HG02884 (cell line): Measurements from ENCODE around the gene GOLGA6L2.
"Not testable (repeated sequence)": the region's sequence is repeated elsewhere in the genome, so short reads cannot be mapped to it uniquely, and the experiment has no call there.

Source experiments
- ATAC-seq: cut with Tn5 transposase; IDR thresholded peaks from one replicate; pipeline ENCODE4 v1.9.1; 2021; ENCODE audit warnings: mild to moderate bottlenecking, moderate library complexity; ENCODE audit not compliant: unreplicated experiment

Gene GOLGA6L2

DNA sequence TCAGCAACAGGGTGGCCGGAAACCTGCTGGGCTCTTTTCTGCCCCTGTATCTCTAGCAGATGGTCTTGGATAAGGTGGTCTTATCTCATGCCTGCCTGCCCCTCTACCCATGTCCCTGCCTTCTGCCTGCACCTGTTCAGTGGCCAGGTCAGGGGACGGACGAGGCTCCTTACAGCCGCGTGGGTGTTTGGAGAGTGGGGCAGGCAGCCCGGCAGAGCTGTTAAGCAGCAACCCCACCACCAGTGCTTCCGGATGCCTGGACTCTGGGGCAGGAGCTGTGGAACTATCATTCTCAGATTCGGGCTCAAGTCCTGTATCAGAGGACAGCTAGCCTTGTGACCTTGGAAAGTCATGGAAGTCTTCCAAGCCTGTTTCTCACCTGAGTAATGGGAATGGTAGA, 21.7 kb downstream of the GOLGA6L2 start:
- not testable (repeated sequence) for ATAC-seq

DNA sequence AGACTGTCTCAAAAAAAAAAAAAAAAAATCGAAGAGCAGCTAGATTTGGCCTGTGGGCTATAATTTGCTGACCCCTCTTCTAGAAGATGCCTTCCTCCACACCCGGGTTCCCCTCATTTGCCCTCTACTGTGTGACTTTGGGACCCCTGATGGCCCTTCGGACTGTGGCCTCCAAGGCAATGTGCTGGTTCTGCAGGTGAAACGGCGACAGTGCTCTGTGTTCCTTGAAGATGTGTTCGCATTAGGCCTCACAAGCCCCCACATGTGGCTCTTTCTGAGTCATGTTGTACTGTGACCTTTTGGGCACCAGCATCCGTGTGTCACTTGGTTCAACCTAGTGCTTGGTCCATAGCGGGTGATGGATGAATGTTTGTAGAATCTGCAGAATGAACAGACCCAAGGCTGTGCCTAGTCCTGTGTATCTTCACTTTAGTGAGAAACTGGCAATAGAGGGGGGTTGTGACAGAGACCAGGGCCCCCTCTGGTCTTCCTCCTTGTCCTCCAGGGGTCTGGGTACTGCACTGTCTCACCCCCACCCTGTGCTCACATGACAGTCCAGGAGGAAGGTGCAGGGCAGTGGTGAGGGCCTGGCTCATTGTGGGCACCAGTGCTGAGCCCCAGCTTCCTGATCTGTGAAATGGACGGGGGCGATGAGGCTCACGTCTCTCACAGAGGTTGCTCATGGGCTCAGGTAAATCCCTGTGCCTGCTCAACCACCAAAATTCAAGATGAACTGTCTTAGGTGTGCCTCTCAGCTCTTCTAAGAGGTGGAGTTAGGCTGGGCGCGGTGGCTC, 22.7 kb downstream of the GOLGA6L2 start:
- ATAC-seq = no peak

DNA sequence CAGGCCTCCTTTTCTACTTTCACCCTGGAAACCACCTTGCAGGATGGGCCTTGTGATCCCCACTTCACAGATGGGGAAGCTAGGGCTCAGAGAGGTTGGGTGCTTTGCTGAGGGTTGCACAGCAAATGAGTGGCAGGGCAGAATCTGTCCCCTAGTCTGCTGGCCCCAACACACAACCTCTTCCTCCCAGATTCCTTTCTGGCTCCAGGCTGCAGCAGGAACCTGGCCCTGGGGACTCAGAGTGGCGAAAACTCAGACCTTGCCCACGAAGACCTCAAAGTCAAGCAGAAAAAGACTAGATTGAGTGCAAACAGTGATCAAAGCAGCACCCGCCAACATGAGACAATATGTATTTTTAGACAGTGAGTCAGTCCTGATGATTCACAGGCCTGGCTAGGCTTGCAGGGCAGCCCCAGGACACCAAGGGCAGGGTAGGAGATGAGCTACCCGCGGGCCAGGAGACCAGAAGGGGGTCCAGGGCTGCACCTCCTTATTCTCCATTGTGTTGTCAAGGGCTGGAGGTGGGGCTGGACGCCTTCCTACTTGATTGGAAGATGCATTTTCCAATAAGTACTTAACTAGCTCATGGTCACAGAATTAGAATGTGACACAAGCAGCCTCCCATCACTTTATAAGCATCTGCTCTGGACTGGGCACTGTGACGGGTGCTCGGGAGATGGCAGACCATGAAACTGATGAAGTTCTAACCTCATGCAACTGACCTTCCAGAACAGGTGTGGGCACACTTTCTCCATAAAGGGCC, 23.9 kb downstream of the GOLGA6L2 start:
- ATAC-seq = no peak

DNA sequence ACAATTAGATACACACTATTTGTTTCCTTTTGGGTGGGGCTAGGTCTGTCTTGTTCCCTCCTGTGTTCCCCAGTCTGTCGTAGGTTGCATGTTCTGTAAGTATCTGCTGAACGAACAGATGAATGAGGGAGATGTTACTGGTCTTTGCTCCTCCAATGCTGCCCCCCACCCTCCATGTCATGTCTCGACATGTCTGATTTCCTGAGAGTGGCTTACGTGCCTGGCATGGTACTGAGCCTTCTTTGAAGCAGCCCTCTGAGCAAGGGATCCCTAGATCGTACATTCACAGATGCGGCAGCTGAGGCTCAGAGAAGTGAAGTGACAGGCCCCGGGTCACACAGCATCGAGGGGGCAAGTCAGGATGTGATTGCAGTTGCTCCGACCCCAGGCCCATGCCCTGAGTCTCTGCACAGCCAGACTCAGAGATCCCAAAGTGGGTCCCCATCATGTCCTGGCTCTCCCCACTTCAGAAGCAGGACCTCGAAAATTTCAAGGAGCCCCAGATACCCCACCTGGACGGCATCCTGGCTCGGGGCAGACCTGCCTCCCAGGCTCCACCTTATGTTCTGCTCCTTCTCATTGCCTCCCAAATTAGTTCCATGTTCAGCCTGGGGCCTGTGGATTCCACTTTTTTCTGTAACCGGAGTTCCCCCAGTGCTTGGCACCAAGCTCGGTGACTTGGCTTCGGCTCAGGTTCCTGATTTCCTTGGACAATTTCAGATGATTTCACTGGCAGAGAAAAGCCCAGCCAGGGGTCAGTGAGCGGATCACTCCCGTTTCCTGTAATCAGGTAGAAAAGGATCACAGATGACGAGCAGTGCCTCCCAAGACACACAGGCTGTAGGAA, 24.7 kb downstream of the GOLGA6L2 start:
- ATAC-seq = no peak

- ATAC-seq = no peak
Observed at GRCh38 chr15:23420806-23421575, 26.1 kb downstream of the GOLGA6L2 start.

DNA sequence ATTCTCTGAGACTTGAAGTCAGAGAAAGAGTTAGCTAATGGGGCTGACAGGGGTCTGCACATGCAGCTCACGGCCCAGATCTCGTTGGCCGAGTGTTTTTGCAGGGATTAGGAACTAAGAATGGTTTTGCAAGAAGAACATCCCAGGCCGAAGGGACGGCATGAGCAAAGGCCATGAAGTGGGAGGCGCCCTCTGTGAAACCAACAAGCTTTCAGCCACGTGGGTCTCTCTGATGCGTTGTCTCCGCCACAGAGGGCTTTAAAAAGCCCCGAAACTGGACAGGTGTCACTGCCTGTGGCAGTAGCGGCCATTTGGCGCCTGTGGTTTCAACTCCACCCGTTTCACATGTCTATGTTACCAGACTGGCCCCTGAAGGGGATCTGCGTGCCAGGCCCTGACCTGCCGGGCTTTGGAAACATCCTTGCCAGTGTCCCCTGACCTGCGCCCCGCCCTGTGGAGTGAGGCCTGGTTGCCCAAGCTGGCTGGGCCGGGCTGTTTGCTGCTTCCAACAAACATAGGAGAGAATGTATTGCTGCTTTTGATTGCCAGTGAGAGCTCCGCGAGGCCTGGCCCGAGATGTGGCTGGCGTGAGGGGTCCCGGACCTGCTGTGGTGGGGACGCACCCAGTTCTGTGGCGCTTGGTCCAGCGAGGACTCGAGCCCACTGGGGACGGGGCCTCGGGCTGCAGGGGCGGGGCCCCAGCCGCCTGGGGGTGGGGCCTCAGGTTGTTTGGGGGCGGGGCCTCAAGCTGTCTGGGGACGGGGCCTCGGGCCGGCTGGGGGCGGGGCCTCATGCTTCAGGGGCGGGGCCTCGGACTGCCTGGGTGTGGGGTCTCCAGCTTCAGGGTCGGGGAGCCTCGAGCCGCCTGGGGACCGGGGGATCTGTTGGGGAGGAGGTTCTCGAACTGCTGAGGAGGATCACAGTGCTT, 30.4 kb downstream of the GOLGA6L2 start:
- no peak for ATAC-seq

- ATAC-seq = not testable (repeated sequence)
Observed at GRCh38 chr15:23415866-23416265, 31.2 kb downstream of the GOLGA6L2 start.

GRCh38 chr15:23415321-23415865, 31.6 kb downstream of the GOLGA6L2 start:
- ATAC-seq = no peak

DNA sequence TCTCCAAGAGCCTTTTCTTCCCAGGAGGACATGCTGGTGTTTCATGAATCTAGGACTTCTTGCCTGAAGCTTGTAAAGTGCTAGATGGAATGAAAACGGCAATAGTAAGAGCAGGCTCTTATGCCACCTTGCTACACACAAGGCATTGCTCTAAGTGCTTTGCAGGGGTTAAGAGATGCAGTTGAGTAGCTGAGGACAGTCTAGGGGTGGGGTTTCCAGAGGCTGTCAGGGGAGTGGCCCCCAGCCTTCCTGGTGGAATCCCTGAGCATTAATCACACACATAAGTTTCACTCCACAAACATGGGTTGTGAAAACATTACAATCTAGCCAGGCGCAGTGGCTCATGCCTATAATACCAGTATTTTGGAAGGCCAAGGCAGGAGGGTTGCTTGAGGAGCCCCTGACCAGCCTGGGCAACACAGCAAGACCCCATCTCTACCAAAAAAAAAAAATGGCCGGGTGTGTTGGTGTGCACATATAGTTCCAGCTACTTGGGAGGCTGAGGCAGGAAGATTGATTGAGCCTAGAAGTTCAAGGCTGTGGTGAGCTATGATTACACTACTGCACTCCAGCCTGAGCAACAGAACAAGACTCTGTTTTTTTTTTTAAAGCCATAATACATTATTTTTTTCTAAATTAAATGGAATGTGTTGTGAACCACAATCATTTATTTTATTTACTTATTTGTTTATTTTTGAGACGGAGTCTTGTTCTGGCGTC, 34.0 kb downstream of the GOLGA6L2 start:
- not testable (repeated sequence) for ATAC-seq

GRCh38 chr15:23411841-23412240, 35.2 kb downstream of the GOLGA6L2 start:
- ATAC-seq = no peak

DNA sequence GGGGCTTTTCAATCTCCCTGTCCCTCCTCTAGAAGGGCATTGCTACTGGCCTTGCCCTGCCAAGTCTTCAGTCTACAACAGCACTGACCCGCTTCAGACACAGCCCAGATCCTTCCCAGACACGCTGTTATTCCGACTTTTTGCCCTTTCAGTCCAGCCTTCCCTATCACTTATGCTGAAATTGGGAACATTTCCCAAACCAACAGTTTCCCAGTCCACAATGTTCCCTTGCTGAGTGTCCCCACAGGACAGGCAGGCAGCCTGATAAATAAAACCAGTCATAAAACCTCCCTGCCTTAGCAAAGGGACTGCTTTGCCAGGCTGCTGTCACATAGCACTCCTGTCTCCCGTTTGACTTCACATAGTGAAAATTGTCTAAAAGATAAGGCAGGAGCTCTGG, 43.5 kb downstream of the GOLGA6L2 start:
- ATAC-seq = no peak

DNA sequence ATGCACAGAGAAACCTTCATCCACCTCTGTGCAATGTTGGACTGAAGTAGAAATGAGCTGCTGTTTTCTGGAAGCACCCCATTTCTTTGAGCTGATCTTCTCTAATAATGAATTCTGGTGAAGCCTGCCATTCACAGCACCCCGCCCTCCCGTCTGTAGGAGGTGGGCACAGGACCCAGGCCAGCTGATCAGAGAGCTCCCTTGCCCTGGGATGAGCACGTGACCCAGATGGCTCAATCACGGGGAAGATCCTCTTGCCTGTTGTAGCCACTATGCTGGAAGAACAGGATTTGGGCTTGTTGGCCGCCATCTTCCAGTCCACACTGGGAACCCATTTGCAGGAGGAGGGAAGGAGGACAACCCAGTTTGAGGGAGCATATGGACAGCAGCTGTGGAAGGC, 44.5 kb downstream of the GOLGA6L2 start:
- no peak for ATAC-seq

- ATAC-seq = no peak
Observed at GRCh38 chr15:23402140-23402539, 44.9 kb downstream of the GOLGA6L2 start.

- no peak for ATAC-seq
Observed at GRCh38 chr15:23401627-23402026, 45.4 kb downstream of the GOLGA6L2 start.

DNA sequence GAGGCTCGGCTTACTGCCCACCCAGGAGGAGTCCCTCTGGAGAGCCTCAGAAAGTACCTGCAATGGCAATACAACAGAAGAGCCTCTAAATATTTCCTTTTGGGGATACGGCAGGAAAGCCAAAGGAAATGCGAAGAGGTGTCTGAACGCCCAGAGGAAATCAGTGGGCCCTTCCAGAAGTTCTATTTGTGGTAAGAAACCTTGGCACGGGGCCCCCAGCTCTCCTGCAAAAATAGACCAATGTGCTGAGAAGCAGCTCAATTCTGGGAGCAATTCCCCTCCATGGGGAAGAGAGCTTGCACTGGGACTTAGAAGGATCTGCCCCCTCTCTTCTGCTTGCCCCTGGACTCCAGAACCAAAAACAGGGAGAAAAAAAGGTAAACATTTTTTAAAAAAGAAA, 47.8 kb downstream of the GOLGA6L2 start:
- not testable (repeated sequence) for ATAC-seq

DNA sequence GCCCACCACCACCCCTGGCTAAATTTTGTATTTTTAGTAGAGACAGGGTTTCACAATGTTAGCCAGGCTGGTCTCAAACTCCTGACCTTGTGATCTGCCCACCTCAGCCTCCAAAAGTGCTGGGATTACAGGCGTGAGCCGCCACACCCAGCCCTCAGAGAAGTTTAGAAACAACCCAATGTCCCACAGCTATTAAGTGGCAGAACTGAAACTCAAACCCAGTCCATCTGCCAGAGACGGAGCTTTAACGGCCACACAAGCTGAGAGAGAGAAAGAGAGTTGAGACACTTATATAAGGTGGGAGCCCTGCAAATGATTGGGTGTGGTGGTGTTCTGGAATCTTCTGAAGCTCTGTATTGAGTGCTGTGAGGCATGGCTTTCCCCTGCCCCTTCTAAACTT, 48.7 kb downstream of the GOLGA6L2 start:
- ATAC-seq = not testable (repeated sequence)

DNA sequence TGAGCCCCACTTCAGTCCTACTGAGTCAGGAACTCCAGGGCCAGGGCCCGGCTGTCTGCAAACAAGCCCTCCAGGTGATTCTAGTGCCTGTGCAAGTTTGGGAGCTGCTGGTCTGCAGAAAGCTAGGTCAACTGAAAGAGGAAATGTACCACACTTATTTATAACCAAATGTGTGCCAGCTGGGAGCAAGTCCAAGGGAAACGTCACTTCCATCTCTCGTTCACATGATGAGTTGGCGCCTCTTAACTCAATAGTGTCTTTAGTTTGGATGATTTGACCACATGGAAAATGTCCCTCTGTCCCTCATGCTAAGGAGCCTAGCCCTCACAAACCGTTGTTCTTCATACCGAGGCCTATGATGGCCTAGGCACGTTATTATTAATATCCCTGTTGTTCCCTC, 49.3 kb downstream of the GOLGA6L2 start:
- no peak for ATAC-seq

DNA sequence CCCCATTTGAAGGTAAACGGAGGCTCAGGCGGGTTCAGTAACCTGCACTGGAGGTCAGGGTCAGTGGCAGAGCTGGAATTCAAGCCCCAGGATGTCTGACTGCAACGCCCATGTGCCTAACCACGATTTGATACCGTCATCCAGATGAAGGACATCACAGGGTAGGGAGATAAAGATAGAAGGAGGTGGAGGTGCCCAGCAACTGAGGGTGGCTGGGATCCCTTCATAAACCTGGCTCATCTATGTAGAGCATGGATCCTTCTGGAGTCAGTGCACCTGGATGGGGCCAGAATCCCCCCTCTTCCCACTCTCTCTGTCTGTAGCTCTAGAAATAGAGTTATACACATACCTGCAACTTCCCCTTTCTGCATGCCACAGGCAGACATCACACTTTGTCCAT, 51.2 kb downstream of the GOLGA6L2 start:
- no peak for ATAC-seq
